Measurements from ENCODE around the gene SLC6A17.

- TF ChIP-seq CTCF (IDR thresholded peaks at IDR 0.05) (peak in 3 of 4 experiments; percentile 84 to 91 (median 85)), EP300 (IDR thresholded peaks at IDR 0.05) (no peak), POLR2A (IDR thresholded peaks at IDR 0.05) (no peak)
Measured at GRCh38 chr1:110106013-110106941, 44.0 kb upstream of the SLC6A17 start.

Data from gastroesophageal sphincter (tissue), 3 donors.